PC-3 (cell line): Measurements from ENCODE around the gene GNB1. TPM values are rescaled to one million over a fixed set of nuclear protein-coding genes. Genes with fewer than 3 reads are reported as not detected.

ENCODE experiments used
- ATAC-seq: fragments of 200-7000 bp; cut with Tn5 transposase; 2 replicates; pipeline ENCODE4 v1.9.1; 2020; ENCODE audit warnings: mild to moderate bottlenecking, moderate library complexity
- BruUV-seq: library from RNA; stranded (reverse); fragments of 400-500 nt; replicated peaks from 2 replicates; lab custom pipeline; 2021; lab: Mats Ljungman, UMichigan
- CTCF ChIA-PET: fragments of 300-600 bp; sonication (Branson Sonifier 250); formaldehyde crosslinking; loops from one replicate; lab custom pipeline; 2022; ENCODE audit warnings: antibody characterized with exemption; lab: Charles Lee
- POLR2A ChIA-PET: fragments of 300-600 bp; sonication (Branson Sonifier 250); formaldehyde crosslinking; loops from one replicate; lab custom pipeline; 2022; ENCODE audit warnings: antibody characterized with exemption; ENCODE audit not compliant: unreplicated experiment; lab: Charles Lee
- DNase-seq: peaks from one replicate; pipeline ENCODE4 v3.0.0-alpha.2; 2015
- H2AFZ ChIP-seq: fragments of 300-600 bp; sonication (generic); 2 replicates; pipeline ENCODE4 v1.6.0; 2016; ENCODE audit warnings: antibody characterized with exemption, low read length
- H3F3A ChIP-seq: fragments of 300-600 bp; sonication (generic); one replicate; pipeline ENCODE4 v1.6.0; 2017; ENCODE audit warnings: antibody characterized with exemption, low read length, control low read depth, mild to moderate bottlenecking; ENCODE audit not compliant: unreplicated experiment
- H3K27ac ChIP-seq: fragments of 300-600 bp; sonication (generic); 2 replicates; pipeline ENCODE4 v1.5.1; 2016; ENCODE audit warnings: mild to moderate bottlenecking, low read length
- H3K27me3 ChIP-seq: fragments of 300-600 bp; sonication (generic); 2 replicates; pipeline ENCODE4 v1.6.1; 2016; ENCODE audit warnings: low read length, mixed read lengths
- H3K36me3 ChIP-seq: fragments of 300-600 bp; sonication (generic); 2 replicates; pipeline ENCODE4 v1.6.1; 2016; ENCODE audit warnings: low read depth, mixed run types, low read length, mixed read lengths
- H3K4me1 ChIP-seq: fragments of 300-600 bp; sonication (generic); 2 replicates; pipeline ENCODE4 v1.5.1; 2016; ENCODE audit warnings: low read length; ENCODE audit not compliant: insufficient read depth
- H3K4me2 ChIP-seq: fragments of 300-600 bp; sonication (generic); 2 replicates; pipeline ENCODE4 v1.6.0; 2016; ENCODE audit warnings: low read length
- H3K4me3 ChIP-seq: fragments of 300-600 bp; sonication (generic); 2 replicates; pipeline ENCODE4 v1.5.1; 2016; ENCODE audit warnings: mild to moderate bottlenecking, low read length, mixed read lengths
- H3K79me2 ChIP-seq: fragments of 300-600 bp; sonication (generic); 2 replicates; pipeline ENCODE4 v1.6.1; 2017; ENCODE audit warnings: low read length, mixed read lengths
- H3K9ac ChIP-seq: fragments of 300-600 bp; sonication (generic); 2 replicates; pipeline ENCODE4 v1.6.0; 2016; ENCODE audit warnings: mild to moderate bottlenecking, low read length
- H3K9me2 ChIP-seq: fragments of 300-600 bp; sonication (generic); replicated peaks from 2 replicates; pipeline ENCODE4 v1.6.1; 2016; ENCODE audit warnings: mixed run types, low read length, mixed read lengths
- H3K9me3 ChIP-seq: fragments of 300-600 bp; sonication (generic); 2 replicates; pipeline ENCODE4 v1.6.1; 2016; ENCODE audit warnings: low read length, mixed read lengths
- H4K20me1 ChIP-seq: fragments of 300-600 bp; sonication (generic); 2 replicates; pipeline ENCODE4 v1.6.1; 2016; ENCODE audit warnings: low read length, mixed read lengths
- CTCF ChIP-seq: fragments of 300-600 bp; sonication (generic); conservative IDR thresholded peaks from 2 replicates; pipeline ENCODE4 v1.5.1; 2017; ENCODE audit warnings: antibody characterized with exemption, low read depth, mild to moderate bottlenecking, low read length
- EZH2 ChIP-seq: fragments of 300-600 bp; sonication (generic); IDR thresholded peaks from one replicate; pipeline ENCODE4 v1.6.1; 2017; ENCODE audit warnings: antibody characterized with exemption, mild to moderate bottlenecking, low read length; ENCODE audit not compliant: unreplicated experiment
- EZH2phosphoT487 ChIP-seq: fragments of 300-600 bp; sonication (generic); IDR thresholded peaks from 2 replicates; pipeline ENCODE4 v1.6.1; 2018; ENCODE audit warnings: mild to moderate bottlenecking, antibody characterized with exemption, low read length, borderline replicate concordance
- intact Hi-C: fragments of 100-400 bp; cut with micrococcal nuclease; formaldehyde crosslinking; loops from 2 replicates; pipeline ENCODE4 v1.9.0; 2023
- total RNA-seq: library from RNA; depleted of rRNA; stranded (reverse); fragments of >200 nt; gene quantifications from 2 replicates; pipeline ENCODE4 v1.2.3, GENCODE V29; 2014

Gene GNB1
- total RNA-seq, 1 experiment from 2014 or later, result 125 TPM

- Histone ChIP-seq H3K27ac (no peak overlapping the region), H3K4me2 (no peak overlapping the region), H3K79me2 (peaks cover 100% of the 10 kb centered on the region), H3K4me3 (no peak overlapping the region), H3K36me3 (peaks cover 65% of the 10 kb centered on the region), H3K9ac (no peak overlapping the region), H3F3A (no peaks in the 10 kb centered on the region), H2AFZ (no peak overlapping the region), H3K27me3 (no peaks in the 10 kb centered on the region), H3K9me3 (no peaks in the 10 kb centered on the region), H3K9me2 (no peaks in the 10 kb centered on the region), H4K20me1 (peaks cover 88% of the 10 kb centered on the region), H3K4me1 (no peaks in the 10 kb centered on the region)
- DNase-seq (no peak), ATAC-seq (no peak)
- intact Hi-C loops, result no loop called here
- TF ChIP-seq CTCF (no peak), EZH2phosphoT487 (no peak), EZH2 (no peak)
- POLR2A ChIA-PET, result interaction anchor here (0.6 kb wide), 1 partner anchor 20 kb away, joined by 11 read pairs; no protein-coding TSS in a partner anchor
- no TSS peak for BruUV-seq
- CTCF ChIA-PET, result no interaction called here
These were observed 16.0 kb downstream of the GNB1 start for GRCh38 chr1:1874901-1875300.

- H3K36me3 ChIP-seq, result peaks cover 57% of the 10 kb centered on the region
These were observed 17.7 kb downstream of the GNB1 start for GRCh38 chr1:1873186-1873585.

More at GRCh38 chr1:1873186-1873585, 17.7 kb downstream of the GNB1 start:
- Histone ChIP-seq H3K4me3 (no peak overlapping the region), H3K4me1 (no peaks in the 10 kb centered on the region), H2AFZ (no peak overlapping the region), H3K9me3 (no peaks in the 10 kb centered on the region), H3K9ac (no peak overlapping the region), H3K4me2 (no peak overlapping the region), H3F3A (no peaks in the 10 kb centered on the region), H3K27me3 (no peaks in the 10 kb centered on the region), H3K79me2 (peaks cover 100% of the 10 kb centered on the region), H4K20me1 (peaks cover 82% of the 10 kb centered on the region), H3K9me2 (no peaks in the 10 kb centered on the region), H3K27ac (no peak overlapping the region)
- no TSS peak for BruUV-seq
- TF ChIP-seq EZH2 (no peak), EZH2phosphoT487 (no peak), CTCF (no peak)
- ATAC-seq (no peak), DNase-seq (no peak)
- ChIA-PET POLR2A (no interaction called here), CTCF (no interaction called here)
- intact Hi-C loops, result no loop called here
